CD4-positive, alpha-beta T cell (primary cell): ENCODE data around the gene TBL1X. TPM values are rescaled to one million over a fixed set of nuclear protein-coding genes. Genes with fewer than 3 reads are reported as not detected.
A peak's percentile ranks its signal among the peaks of the same experiment; 100 is the strongest.
"Not testable (repeated sequence)": the region's sequence is repeated elsewhere in the genome, so short reads cannot be mapped to it uniquely, and the experiment has no call there.

ENCODE experiments used
- ATAC-seq: fragments of 200-7000 bp; cut with Tn5 transposase; one replicate; pipeline ENCODE4 v1.10.0; 2022; ENCODE audit warnings: mild to moderate bottlenecking; ENCODE audit not compliant: poor library complexity
- CTCF ChIA-PET: fragments of 350-600 bp; sonication (Branson Sonifier 250); formaldehyde crosslinking; loops from one replicate; lab custom pipeline; 2021; ENCODE audit warnings: antibody characterized with exemption, inconsistent platforms; lab: Charles Lee
- POLR2A ChIA-PET: fragments of 350-600 bp; sonication (Branson Sonifier 250); formaldehyde crosslinking; loops from one replicate; lab custom pipeline; 2021; ENCODE audit warnings: antibody characterized with exemption, inconsistent platforms; lab: Charles Lee
- DNase-seq, 14 experiments: peaks; one replicate each; pipeline ENCODE4 v3.0.0-alpha.2; 2013 to 2020; ENCODE audit warnings: mixed read lengths in 2 of 14
- H3K27ac ChIP-seq, 2 donors: one replicate each; pipeline versions ENCODE4 v1.5.1 to v1.7.0; 2013; ENCODE audit warnings: low read length in 2 of 2, low read depth in 1 of 2, mild to moderate bottlenecking in 1 of 2
- H3K27me3 ChIP-seq, 2 experiments: 1 replicate in 1 of 2; 2 replicates in 1 of 2; pipeline versions ENCODE4 v1.6.1 to v1.7.0; 2013; ENCODE audit warnings: low read length in 2 of 2, control low read depth in 1 of 2, mild to moderate bottlenecking in 1 of 2, moderate library complexity in 1 of 2; ENCODE audit not compliant: insufficient read depth in 2 of 2, control insufficient read depth in 1 of 2
- H3K36me3 ChIP-seq: one replicate; pipeline ENCODE4 v1.6.1; 2013; ENCODE audit warnings: low read length, control low read depth; ENCODE audit not compliant: insufficient read depth
- H3K4me1 ChIP-seq: one replicate; pipeline ENCODE4 v1.6.1; 2013; ENCODE audit warnings: low read length, control low read depth; ENCODE audit not compliant: insufficient read depth
- H3K4me3 ChIP-seq: one replicate; pipeline ENCODE4 v1.5.1; 2013; ENCODE audit warnings: mild to moderate bottlenecking, low read length, moderate library complexity
- H3K9me3 ChIP-seq, 2 experiments: 1 replicate in 1 of 2; 2 replicates in 1 of 2; pipeline versions ENCODE4 v1.6.1 to v1.7.0; 2013; ENCODE audit warnings: low read length in 2 of 2, mild to moderate bottlenecking in 2 of 2, control low read depth in 1 of 2, moderate library complexity in 1 of 2; ENCODE audit not compliant: control insufficient read depth in 1 of 2, insufficient read depth in 1 of 2
- H3K27ac Mint-ChIP-seq: one replicate; pipeline ENCODE4 v1.8.0; 2020; ENCODE audit warnings: mixed read lengths
- H3K27me3 Mint-ChIP-seq: one replicate; pipeline ENCODE4 v1.8.0; 2021; ENCODE audit warnings: mixed read lengths
- H3K36me3 Mint-ChIP-seq: one replicate; pipeline ENCODE4 v1.8.0; 2021; ENCODE audit warnings: low read depth, mixed read lengths
- H3K4me1 Mint-ChIP-seq: one replicate; pipeline ENCODE4 v1.8.0; 2021; ENCODE audit warnings: low read depth, mixed read lengths
- H3K4me3 Mint-ChIP-seq: one replicate; pipeline ENCODE4 v1.8.0; 2020; ENCODE audit warnings: mild to moderate bottlenecking, mixed read lengths
- H3K9me3 Mint-ChIP-seq: one replicate; pipeline ENCODE4 v1.8.0; 2020; ENCODE audit warnings: mixed read lengths
- CTCF ChIP-seq: fragments of 200-600 bp; IDR thresholded peaks from one replicate; pipeline ENCODE4 v1.8.0; 2022; ENCODE audit warnings: antibody characterized with exemption, mild to moderate bottlenecking
- intact Hi-C, 2 experiments: fragments of 100-400 bp; cut with DNase I in 1 of 2; cut with micrococcal nuclease in 1 of 2; formaldehyde crosslinking; loops; one replicate each; pipeline versions ENCODE4 v1.15.1 to v1.9.0; 2023 to 2025; cut with DNase I, micrococcal nuclease
- total RNA-seq, 174 experiments: library from RNA in 2 of 174; stranded (reverse) in 2 of 174; gene quantifications; one replicate each; pipeline ENCODE4 v1.2.3 and lab custom pipeline; 2021 to 2026

Gene TBL1X
- total RNA-seq, 2 experiments from 2014 or later = 17.4 to 19.2 TPM

GRCh38 chrX:9533611-9534010 is 68.8 kb downstream of the TBL1X start:
- DNase-seq = no peak
- no peak overlapping the region for H3K4me3 Mint-ChIP-seq
- peaks cover 66% of the 10 kb centered on the region for H3K4me1 Mint-ChIP-seq
- Histone ChIP-seq H3K9me3 (no peaks in the 10 kb centered on the region), H3K27me3 (no peaks in the 10 kb centered on the region), H3K4me3 (no peak overlapping the region), H3K4me1 (peaks cover 19% of the 10 kb centered on the region), H3K27ac (no peak overlapping the region), H3K36me3 (no peaks in the 10 kb centered on the region)
- CTCF ChIA-PET = no interaction called here
- ATAC-seq = no peak
- peak overlapping the region; percentile 33 for H3K27ac Mint-ChIP-seq
- no peak for TF ChIP-seq CTCF
- peaks cover 8% of the 10 kb centered on the region for H3K36me3 Mint-ChIP-seq
- POLR2A ChIA-PET = no interaction called here
- H3K27me3 Mint-ChIP-seq = no peaks in the 10 kb centered on the region
- H3K9me3 Mint-ChIP-seq = no peaks in the 10 kb centered on the region
- intact Hi-C loops = loop anchor here in 1 of 2 experiments (5.0 kb wide), 1 partner anchor 71 kb away; no protein-coding TSS in a partner anchor

GRCh38 chrX:9534686-9535085 is 69.8 kb downstream of the TBL1X start:
- H3K27ac ChIP-seq = no peak overlapping the region
- ChIA-PET CTCF (interaction anchor here (0.9 kb wide), 1 partner anchor 9 kb away, joined by 4 read pairs; no protein-coding TSS in a partner anchor), POLR2A (no interaction called here)
- H3K4me3 ChIP-seq = no peak overlapping the region
- TF ChIP-seq CTCF = no peak
- Mint-ChIP-seq H3K4me3 (peak overlapping the region; percentile 15), H3K9me3 (no peaks in the 10 kb centered on the region), H3K4me1 (peaks cover 70% of the 10 kb centered on the region), H3K27ac (no peak overlapping the region), H3K27me3 (no peaks in the 10 kb centered on the region), H3K36me3 (peaks cover 8% of the 10 kb centered on the region)
- DNase-seq (no peak), ATAC-seq (no peak)
- intact Hi-C loops = loop anchor here in 1 of 2 experiments (5.0 kb wide), 1 partner anchor 72 kb away; no protein-coding TSS in a partner anchor
- H3K27me3 ChIP-seq = no peaks in the 10 kb centered on the region
- H3K4me1 ChIP-seq = peaks cover 18% of the 10 kb centered on the region
- H3K9me3 ChIP-seq = no peaks in the 10 kb centered on the region
- no peaks in the 10 kb centered on the region for H3K36me3 ChIP-seq

- Histone ChIP-seq H3K27ac (no peak overlapping the region), H3K4me3 (no peak overlapping the region), H3K9me3 (no peaks in the 10 kb centered on the region), H3K27me3 (no peaks in the 10 kb centered on the region), H3K36me3 (no peaks in the 10 kb centered on the region), H3K4me1 (peaks cover 17% of the 10 kb centered on the region)
- intact Hi-C loops = no loop called here
- Mint-ChIP-seq H3K27ac (no peak overlapping the region), H3K9me3 (no peaks in the 10 kb centered on the region), H3K36me3 (peaks cover 8% of the 10 kb centered on the region), H3K4me3 (peak overlapping the region; percentile 15), H3K4me1 (peaks cover 68% of the 10 kb centered on the region), H3K27me3 (no peaks in the 10 kb centered on the region)
- CTCF ChIA-PET = interaction anchor here (0.9 kb wide), 1 partner anchor 9 kb away, joined by 4 read pairs; no protein-coding TSS in a partner anchor
- ATAC-seq (no peak), DNase-seq (peak in 1 of 14 experiments; percentile 10)
- no peak for TF ChIP-seq CTCF
- POLR2A ChIA-PET = no interaction called here
Measured at GRCh38 chrX:9535101-9535500, 70.2 kb downstream of the TBL1X start.

GRCh38 chrX:9536156-9536555 is 71.3 kb downstream of the TBL1X start:
- H3K27ac Mint-ChIP-seq, POLR2A ChIA-PET, H3K27ac ChIP-seq, H3K9me3 ChIP-seq, H3K9me3 Mint-ChIP-seq, H3K27me3 ChIP-seq, CTCF ChIA-PET, ATAC-seq, H3K4me3 ChIP-seq, DNase-seq, H3K36me3 ChIP-seq, H3K36me3 Mint-ChIP-seq, intact Hi-C loops, H3K4me3 Mint-ChIP-seq, H3K27me3 Mint-ChIP-seq: not testable (repeated sequence)
- peaks cover 13% of the 10 kb centered on the region for H3K4me1 ChIP-seq
- peaks cover 59% of the 10 kb centered on the region for H3K4me1 Mint-ChIP-seq
